ENCODE results near the gene DLX1. TPM values are rescaled to one million over a fixed set of nuclear protein-coding genes. Genes with fewer than 3 reads are reported as not detected.
"Not testable (repeated sequence)": the region's sequence is repeated elsewhere in the genome, so short reads cannot be mapped to it uniquely, and the experiment has no call there.

DLX1 gene
- total RNA-seq, 1 donor = not detected

- no peak for TF ChIP-seq CTCF (IDR thresholded peaks at IDR 0.05; ENCODE audit: insufficient read depth, low read depth, low read length)
- no peak overlapping the region for H3K4me3 ChIP-seq (ENCODE audit: low read depth, low read length)
- DNase-seq (ENCODE audit: low read depth) = no peak
Observed at GRCh38 chr2:172128484-172128883, 43.2 kb downstream of the DLX1 start.

GRCh38 chr2:172129404-172129803 is 44.1 kb downstream of the DLX1 start:
- DNase-seq (ENCODE audit: low read depth) = no peak
- no peak overlapping the region for H3K4me3 ChIP-seq (ENCODE audit: low read depth, low read length)
- no peak for TF ChIP-seq CTCF (IDR thresholded peaks at IDR 0.05; ENCODE audit: insufficient read depth, low read depth, low read length)

GRCh38 chr2:172131713-172132555 is 46.6 kb downstream of the DLX1 start:
- no peak for TF ChIP-seq CTCF (IDR thresholded peaks at IDR 0.05; ENCODE audit: insufficient read depth, low read depth, low read length)
- DNase-seq (ENCODE audit: low read depth) = no peak
- no peak overlapping the region for H3K4me3 ChIP-seq (ENCODE audit: low read depth, low read length)

- H3K4me3 ChIP-seq (ENCODE audit: low read depth, low read length) = no peak overlapping the region
- TF ChIP-seq CTCF (IDR thresholded peaks at IDR 0.05; ENCODE audit: insufficient read depth, low read depth, low read length) = no peak
- DNase-seq (ENCODE audit: low read depth) = no peak
Observed at GRCh38 chr2:172134270-172134669, 49.0 kb downstream of the DLX1 start.

GRCh38 chr2:172135446-172135845 is 50.1 kb downstream of the DLX1 start:
- TF ChIP-seq CTCF (IDR thresholded peaks at IDR 0.05; ENCODE audit: insufficient read depth, low read depth, low read length) = no peak
- DNase-seq (ENCODE audit: low read depth) = no peak
- no peak overlapping the region for H3K4me3 ChIP-seq (ENCODE audit: low read depth, low read length)

DNA sequence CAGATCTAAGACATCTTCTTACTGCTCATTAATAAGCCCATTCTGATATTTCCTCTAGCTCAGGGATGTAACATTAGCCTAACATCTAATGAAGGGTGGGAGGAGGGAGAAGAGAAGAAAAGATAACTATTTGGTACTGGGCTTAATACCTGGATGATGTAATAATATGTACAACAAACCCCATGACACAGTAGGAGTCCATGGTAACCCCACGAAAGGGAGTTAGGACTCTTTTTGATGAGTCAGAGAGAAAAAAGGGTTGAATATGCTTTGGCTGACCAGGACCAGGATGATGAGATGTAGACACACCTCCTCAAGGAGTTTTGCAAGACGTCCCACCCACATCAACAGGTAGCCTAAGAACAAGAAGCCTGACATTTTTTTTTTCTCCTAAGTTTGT is 51.8 kb downstream of the DLX1 start:
- H3K4me3 ChIP-seq (ENCODE audit: low read depth, low read length) = no peak overlapping the region
- TF ChIP-seq CTCF (IDR thresholded peaks at IDR 0.05; ENCODE audit: insufficient read depth, low read depth, low read length) = no peak
- DNase-seq (ENCODE audit: low read depth) = no peak

DNA sequence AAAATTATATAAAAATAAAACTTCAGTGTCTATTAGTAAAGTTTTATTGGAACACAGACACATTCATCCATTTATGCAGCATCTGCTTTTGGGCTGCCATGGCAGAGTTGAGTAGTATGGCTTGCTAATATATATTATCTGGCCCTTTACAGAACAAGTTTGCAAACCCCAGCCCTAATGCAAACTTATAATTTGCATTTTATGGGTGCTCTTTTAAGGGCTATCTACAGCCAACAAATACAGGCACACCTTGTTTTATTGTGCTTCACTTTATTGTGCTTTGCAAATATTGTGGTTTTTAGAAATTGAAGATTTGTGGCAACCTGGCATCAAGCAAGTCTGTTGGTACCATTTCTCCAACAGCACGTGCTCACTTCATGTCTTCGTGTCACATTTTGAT is 52.6 kb downstream of the DLX1 start:
- H3K4me3 ChIP-seq (ENCODE audit: low read depth, low read length) = no peak overlapping the region
- no peak for DNase-seq (ENCODE audit: low read depth)
- TF ChIP-seq CTCF (IDR thresholded peaks at IDR 0.05; ENCODE audit: insufficient read depth, low read depth, low read length) = no peak

GRCh38 chr2:172138727-172139126 is 53.4 kb downstream of the DLX1 start:
- H3K4me3 ChIP-seq (ENCODE audit: low read depth, low read length); DNase-seq (ENCODE audit: low read depth): not testable (repeated sequence)
